Small intestine (tissue), 7 donors: ENCODE results near the gene TBX15. TPM values are rescaled to one million over a fixed set of nuclear protein-coding genes. Genes with fewer than 3 reads are reported as not detected.

Experiments
- DNase-seq, 2 donors: peaks; one replicate each; pipeline versions ENCODE4 v3.0.0 to v3.0.0-alpha.2; 2013
- FAIRE-seq: peaks from 2 replicates; lab custom pipeline; 2012; peaks lifted over from hg19 to GRCh38; lab: Jason Lieb, UNC
- H3K27ac ChIP-seq, 3 donors: one replicate each; pipeline ENCODE4 v1.5.1; 2013; ENCODE audit warnings: low read length in 2 of 3, mild to moderate bottlenecking in 2 of 3, control low read depth in 1 of 3, inconsistent platforms in 1 of 3, low read depth in 1 of 3, moderate library complexity in 1 of 3
- H3K27me3 ChIP-seq, 3 donors: one replicate each; pipeline ENCODE4 v1.6.1; 2013; ENCODE audit warnings: low read length in 3 of 3, inconsistent platforms in 1 of 3; ENCODE audit not compliant: control insufficient read depth in 3 of 3, insufficient read depth in 3 of 3
- H3K36me3 ChIP-seq, 3 donors: one replicate each; pipeline ENCODE4 v1.6.1; 2013; ENCODE audit warnings: low read length in 3 of 3, inconsistent platforms in 1 of 3, low read depth in 1 of 3, mild to moderate bottlenecking in 1 of 3, moderate library complexity in 1 of 3; ENCODE audit not compliant: control insufficient read depth in 3 of 3, insufficient read depth in 2 of 3
- H3K4me1 ChIP-seq, 3 donors: one replicate each; pipeline ENCODE4 v1.6.1; 2013; ENCODE audit warnings: low read length in 2 of 3, inconsistent platforms in 1 of 3, low read depth in 1 of 3, mild to moderate bottlenecking in 1 of 3, moderate library complexity in 1 of 3; ENCODE audit not compliant: control insufficient read depth in 3 of 3, insufficient read depth in 2 of 3
- H3K4me3 ChIP-seq, 3 donors: one replicate each; pipeline ENCODE4 v1.5.1; 2013; ENCODE audit warnings: low read length in 3 of 3, control low read depth in 1 of 3, inconsistent platforms in 1 of 3, low read depth in 1 of 3, mild to moderate bottlenecking in 1 of 3, moderate library complexity in 1 of 3
- H3K9me3 ChIP-seq, 2 donors: one replicate each; pipeline ENCODE4 v1.6.1; 2013; ENCODE audit warnings: low read depth in 1 of 2, low read length in 1 of 2; ENCODE audit not compliant: control insufficient read depth in 2 of 2, insufficient read depth in 1 of 2
- WGBS, 3 donors: extraction: QIAGEN DNeasy Blood & Tissue Kit; methylation state at CpG; one replicate each; pipeline ENCODE4 v1.1.7; 2013; 5-methylcytosine and 5-hydroxymethylcytosine counted together
- polyA plus RNA-seq, 4 donors: library from polyadenylated mRNA; stranded (reverse) in 3 of 4; unstranded in 1 of 4; fragments of 200-250 nt in 3 of 4; fragments of 120-200 nt in 1 of 4; gene quantifications; one replicate each; pipeline versions ENCODE4 v1.2.1 to v1.2.3, GENCODE V29; 2013
- donor health status: healthy with polysubstance abuse.
- donor health status: control.
- donor health status: control.
- donor health status: Bipolar disorder and iron deficiency.
- donor health status: healthy.

Gene TBX15
- polyA plus RNA-seq, 4 donors = 0.09 to 0.18 TPM; not detected in 2

GRCh38 chr1:118871582-118872171 lies 116.5 kb downstream of the TBX15 start:
- H3K36me3 ChIP-seq = no peaks in the 10 kb centered on the region
- WGBS, 3 donors = 27 to 62% (median 47%) methylated on average over 7 of the region's 7 CpGs
- FAIRE-seq = no peak

GRCh38 chr1:118868387-118868786 lies 119.8 kb downstream of the TBX15 start:
- H3K27ac ChIP-seq = no peak overlapping the region
- H3K4me3 ChIP-seq = no peak overlapping the region
- peaks cover 0 to 2% (median 0%) of the 10 kb centered on the region in 3 donors for H3K27me3 ChIP-seq
- H3K4me1 ChIP-seq = no peaks in the 10 kb centered on the region
- FAIRE-seq = no peak
- no peak for DNase-seq
- 69 to 78% (median 77%) methylated on average over 2 of the region's 2 CpGs for WGBS, 3 donors
- H3K9me3 ChIP-seq = no peaks in the 10 kb centered on the region
- H3K36me3 ChIP-seq = no peaks in the 10 kb centered on the region

More at GRCh38 chr1:118871582-118872171, 116.5 kb downstream of the TBX15 start:
- H3K27me3 ChIP-seq = no peaks in the 10 kb centered on the region
- no peak overlapping the region for H3K4me3 ChIP-seq
- H3K27ac ChIP-seq = no peak overlapping the region
- no peak for DNase-seq
- no peaks in the 10 kb centered on the region for H3K4me1 ChIP-seq
- no peaks in the 10 kb centered on the region for H3K9me3 ChIP-seq

- Histone ChIP-seq H3K9me3 (no peaks in the 10 kb centered on the region), H3K36me3 (no peaks in the 10 kb centered on the region), H3K4me3 (no peak overlapping the region), H3K4me1 (no peaks in the 10 kb centered on the region), H3K27me3 (peaks cover 0 to 2% (median 0%) of the 10 kb centered on the region in 3 donors), H3K27ac (no peak overlapping the region)
- WGBS, 3 donors = 80 to 85% (median 82%) methylated on average over 6 of the region's 6 CpGs
- DNase-seq = no peak
- FAIRE-seq = no peak
Observed at GRCh38 chr1:118866330-118866729, 121.8 kb downstream of the TBX15 start.

GRCh38 chr1:118863688-118864087 lies 124.5 kb downstream of the TBX15 start:
- Histone ChIP-seq H3K27me3 (peaks cover 0 to 2% (median 0%) of the 10 kb centered on the region in 3 donors), H3K9me3 (no peaks in the 10 kb centered on the region), H3K36me3 (no peaks in the 10 kb centered on the region), H3K4me1 (no peaks in the 10 kb centered on the region), H3K4me3 (no peak overlapping the region), H3K27ac (no peak overlapping the region)
- 80 to 94% (median 81%) methylated on average over 3 of the region's 3 CpGs for WGBS, 3 donors
- no peak for FAIRE-seq
- DNase-seq = no peak

GRCh38 chr1:118862755-118863154 lies 125.4 kb downstream of the TBX15 start:
- Histone ChIP-seq H3K27ac (no peak overlapping the region), H3K4me1 (no peaks in the 10 kb centered on the region), H3K9me3 (no peaks in the 10 kb centered on the region), H3K36me3 (no peaks in the 10 kb centered on the region), H3K27me3 (peaks cover 0 to 2% (median 0%) of the 10 kb centered on the region in 3 donors), H3K4me3 (no peak overlapping the region)
- 52 to 60% (median 56%) methylated on average over 2 of the region's 2 CpGs for WGBS, 3 donors
- no peak for FAIRE-seq
- no peak for DNase-seq

GRCh38 chr1:118861216-118861615 lies 126.9 kb downstream of the TBX15 start:
- no peak overlapping the region for H3K4me3 ChIP-seq
- no peak overlapping the region for H3K27ac ChIP-seq
- H3K9me3 ChIP-seq = no peaks in the 10 kb centered on the region
- DNase-seq = no peak
- no peaks in the 10 kb centered on the region for H3K36me3 ChIP-seq
- FAIRE-seq = no peak
- peaks cover 0 to 2% (median 0%) of the 10 kb centered on the region in 3 donors for H3K27me3 ChIP-seq
- no peaks in the 10 kb centered on the region for H3K4me1 ChIP-seq

GRCh38 chr1:118859999-118860398 lies 128.1 kb downstream of the TBX15 start:
- no peaks in the 10 kb centered on the region for H3K4me1 ChIP-seq
- no peaks in the 10 kb centered on the region for H3K9me3 ChIP-seq
- DNase-seq (no peak), FAIRE-seq (no peak)
- H3K27ac ChIP-seq = no peak overlapping the region
- no peaks in the 10 kb centered on the region for H3K36me3 ChIP-seq
- H3K4me3 ChIP-seq = no peak overlapping the region
- 65 to 71% (median 65%) methylated on average over 3 of the region's 3 CpGs for WGBS, 3 donors
- H3K27me3 ChIP-seq = no peaks in the 10 kb centered on the region

GRCh38 chr1:118846443-118846842 lies 141.7 kb downstream of the TBX15 start:
- DNase-seq (no peak), FAIRE-seq (no peak)
- Histone ChIP-seq H3K27me3 (no peaks in the 10 kb centered on the region), H3K4me3 (no peak overlapping the region), H3K27ac (no peak overlapping the region), H3K4me1 (no peaks in the 10 kb centered on the region), H3K36me3 (no peaks in the 10 kb centered on the region), H3K9me3 (no peaks in the 10 kb centered on the region)
- 64 to 78% (median 71%) methylated on average over 2 of the region's 2 CpGs for WGBS, 3 donors
